ENCODE data around the gene SFXN2. TPM values are rescaled to one million over a fixed set of nuclear protein-coding genes. Genes with fewer than 3 reads are reported as not detected.

Gene SFXN2
- total and polyA plus RNA-seq, 5 donors from 2014 or later, result 4.9 to 11.5 (median 9.9) TPM

DNA sequence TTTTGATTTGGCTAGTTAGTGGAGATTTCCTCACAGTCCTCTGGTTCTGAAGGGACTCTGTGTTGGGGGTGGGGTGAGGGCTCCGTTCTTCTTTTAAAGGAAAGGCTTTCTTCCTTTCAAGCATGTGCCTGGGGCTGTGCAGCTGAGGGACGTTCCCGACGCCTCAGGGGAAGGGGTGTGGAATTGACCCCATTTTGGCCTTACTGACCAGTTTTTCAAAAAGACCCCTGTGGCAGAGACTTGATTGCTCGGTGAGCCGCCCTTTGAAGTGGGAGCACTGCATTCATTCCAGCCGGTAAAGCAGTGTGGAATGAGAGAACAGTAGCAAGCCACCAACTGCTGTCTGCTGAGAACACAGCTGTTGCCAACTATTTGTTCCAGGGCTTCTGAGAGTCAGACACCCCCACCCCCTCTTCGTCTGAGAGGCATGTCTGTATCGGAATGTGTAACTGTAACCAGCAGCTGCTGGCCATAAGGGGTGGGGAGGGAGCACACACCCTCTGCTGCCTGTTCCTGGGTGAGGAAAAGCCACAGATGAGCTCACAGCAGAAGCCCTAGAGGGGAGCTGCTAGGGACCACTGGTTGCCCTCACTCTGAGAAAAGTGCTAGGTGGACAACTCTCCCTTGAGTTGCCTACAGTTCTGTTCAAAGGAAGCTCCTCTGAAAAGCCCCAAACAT lies 62.5 kb downstream of the SFXN2 start:
- Histone ChIP-seq H3K4me3 (ENCODE audit: low read depth, low read length) (no peak overlapping the region), H3K27ac (ENCODE audit: insufficient read depth, low read length, poor library complexity, severe bottlenecking) (no peak overlapping the region), H3K9me3 (ENCODE audit: control insufficient read depth in 2 of 2, low read length in 2 of 2) (no peaks in the 10 kb centered on the region), H3K36me3 (ENCODE audit: control insufficient read depth, insufficient read depth, low read length) (peaks cover 5% of the 10 kb centered on the region), H3K27me3 (ENCODE audit: control insufficient read depth, insufficient read depth, low read length) (no peaks in the 10 kb centered on the region), H3K4me1 (ENCODE audit: control insufficient read depth, insufficient read depth, low read length, poor library complexity, severe bottlenecking) (peaks cover 27% of the 10 kb centered on the region)
- Mint-ChIP-seq H3K36me3 (peaks cover 16% of the 10 kb centered on the region), H3K4me3 (peak overlapping the region in 2 of 4 donors; percentile 52), H3K4me1 (peaks cover 20 to 82% (median 48%) of the 10 kb centered on the region in 4 donors), H3K27me3 (no peaks in the 10 kb centered on the region), H3K27ac (peak overlapping the region in 2 of 3 donors; percentile 56 to 87), H3K9me3 (no peaks in the 10 kb centered on the region)
- ATAC-seq (ENCODE audit: low read depth in 2 of 2), result no peak
- DNase-seq, result no peak

DNA sequence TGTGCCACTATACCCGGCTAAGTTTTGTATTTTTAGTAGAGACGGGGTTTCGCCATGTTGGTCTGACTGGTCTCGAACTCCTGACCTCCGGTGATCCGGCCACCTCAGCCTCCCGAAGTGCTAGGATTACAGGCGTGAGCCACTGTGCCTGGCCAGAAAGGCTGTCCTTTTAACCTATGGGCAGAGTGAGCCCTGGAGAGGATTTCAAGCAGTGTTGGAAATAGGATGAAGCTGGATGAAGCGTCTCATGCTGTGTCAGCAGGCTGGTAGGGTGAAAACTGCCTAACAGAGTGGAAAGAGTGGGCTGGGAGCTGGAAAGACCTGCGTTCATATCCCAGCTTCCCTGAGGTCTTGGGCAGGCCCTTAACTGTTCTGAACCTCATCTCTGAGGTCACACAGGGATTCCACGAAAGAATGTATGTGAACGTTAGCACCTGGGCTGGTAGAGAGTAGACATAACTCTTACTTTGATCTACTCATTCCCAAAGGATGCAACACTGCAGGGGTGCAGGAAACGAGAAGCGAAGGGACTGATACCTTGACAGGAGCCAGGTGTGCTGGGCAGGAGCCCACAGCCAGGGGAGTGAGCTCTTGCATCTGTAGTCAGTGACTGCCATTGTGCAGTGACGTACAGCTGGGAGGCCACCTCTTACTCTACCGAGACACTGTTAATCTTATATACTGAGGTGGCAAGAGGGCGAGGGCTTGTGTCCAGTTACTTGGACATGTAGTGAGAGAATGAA lies 63.4 kb downstream of the SFXN2 start:
- Histone ChIP-seq H3K9me3 (ENCODE audit: control insufficient read depth in 2 of 2, low read length in 2 of 2) (no peaks in the 10 kb centered on the region), H3K27me3 (ENCODE audit: control insufficient read depth, insufficient read depth, low read length) (no peaks in the 10 kb centered on the region), H3K27ac (ENCODE audit: insufficient read depth, low read length, poor library complexity, severe bottlenecking) (no peak overlapping the region), H3K4me3 (ENCODE audit: low read depth, low read length) (no peak overlapping the region), H3K4me1 (ENCODE audit: control insufficient read depth, insufficient read depth, low read length, poor library complexity, severe bottlenecking) (peaks cover 27% of the 10 kb centered on the region), H3K36me3 (ENCODE audit: control insufficient read depth, insufficient read depth, low read length) (peaks cover 5% of the 10 kb centered on the region)
- ATAC-seq (ENCODE audit: low read depth in 2 of 2) (no peak), DNase-seq (no peak)
- H3K36me3 Mint-ChIP-seq, result peaks cover 22% of the 10 kb centered on the region
- H3K27me3 Mint-ChIP-seq, result no peaks in the 10 kb centered on the region
- H3K27ac Mint-ChIP-seq, result peak overlapping the region in 2 of 3 donors; percentile 63 to 73
- peak overlapping the region in 1 of 4 donors; percentile 31 for H3K4me3 Mint-ChIP-seq
- H3K9me3 Mint-ChIP-seq, result no peaks in the 10 kb centered on the region
- peaks cover 20 to 82% (median 51%) of the 10 kb centered on the region in 4 donors for H3K4me1 Mint-ChIP-seq

DNA sequence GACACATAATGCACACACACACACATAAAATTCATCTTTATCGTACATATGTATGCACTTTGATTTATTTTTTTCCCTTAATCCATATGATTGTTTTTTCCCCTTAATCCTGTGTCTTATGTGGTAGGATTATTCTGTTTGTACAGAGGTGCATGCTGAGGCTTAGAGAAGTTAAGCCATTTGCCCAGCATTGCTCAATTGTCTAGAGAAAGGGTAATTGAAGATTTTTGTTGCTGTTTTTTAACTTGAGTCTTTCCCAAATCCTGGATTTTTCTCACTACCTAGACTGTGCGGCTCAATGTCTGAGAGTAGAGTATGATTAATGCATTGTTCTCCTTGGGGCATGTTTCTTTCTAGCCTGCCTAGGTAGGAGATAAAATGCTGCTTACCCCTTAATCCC lies 64.3 kb downstream of the SFXN2 start:
- DNase-seq (no peak), ATAC-seq (ENCODE audit: low read depth in 2 of 2) (no peak)
- no peaks in the 10 kb centered on the region for H3K9me3 Mint-ChIP-seq
- Histone ChIP-seq H3K36me3 (ENCODE audit: control insufficient read depth, insufficient read depth, low read length) (peaks cover 5% of the 10 kb centered on the region), H3K27ac (ENCODE audit: insufficient read depth, low read length, poor library complexity, severe bottlenecking) (no peak overlapping the region), H3K27me3 (ENCODE audit: control insufficient read depth, insufficient read depth, low read length) (no peaks in the 10 kb centered on the region), H3K4me3 (ENCODE audit: low read depth, low read length) (no peak overlapping the region), H3K9me3 (ENCODE audit: control insufficient read depth in 2 of 2, low read length in 2 of 2) (no peaks in the 10 kb centered on the region), H3K4me1 (ENCODE audit: control insufficient read depth, insufficient read depth, low read length, poor library complexity, severe bottlenecking) (peaks cover 25% of the 10 kb centered on the region)
- H3K4me1 Mint-ChIP-seq, result peaks cover 25 to 81% (median 49%) of the 10 kb centered on the region in 4 donors
- H3K27me3 Mint-ChIP-seq, result no peaks in the 10 kb centered on the region
- H3K36me3 Mint-ChIP-seq, result peaks cover 22% of the 10 kb centered on the region
- H3K27ac Mint-ChIP-seq, result peak overlapping the region in 2 of 3 donors; percentile 25 to 73
- H3K4me3 Mint-ChIP-seq, result no peak overlapping the region

DNA sequence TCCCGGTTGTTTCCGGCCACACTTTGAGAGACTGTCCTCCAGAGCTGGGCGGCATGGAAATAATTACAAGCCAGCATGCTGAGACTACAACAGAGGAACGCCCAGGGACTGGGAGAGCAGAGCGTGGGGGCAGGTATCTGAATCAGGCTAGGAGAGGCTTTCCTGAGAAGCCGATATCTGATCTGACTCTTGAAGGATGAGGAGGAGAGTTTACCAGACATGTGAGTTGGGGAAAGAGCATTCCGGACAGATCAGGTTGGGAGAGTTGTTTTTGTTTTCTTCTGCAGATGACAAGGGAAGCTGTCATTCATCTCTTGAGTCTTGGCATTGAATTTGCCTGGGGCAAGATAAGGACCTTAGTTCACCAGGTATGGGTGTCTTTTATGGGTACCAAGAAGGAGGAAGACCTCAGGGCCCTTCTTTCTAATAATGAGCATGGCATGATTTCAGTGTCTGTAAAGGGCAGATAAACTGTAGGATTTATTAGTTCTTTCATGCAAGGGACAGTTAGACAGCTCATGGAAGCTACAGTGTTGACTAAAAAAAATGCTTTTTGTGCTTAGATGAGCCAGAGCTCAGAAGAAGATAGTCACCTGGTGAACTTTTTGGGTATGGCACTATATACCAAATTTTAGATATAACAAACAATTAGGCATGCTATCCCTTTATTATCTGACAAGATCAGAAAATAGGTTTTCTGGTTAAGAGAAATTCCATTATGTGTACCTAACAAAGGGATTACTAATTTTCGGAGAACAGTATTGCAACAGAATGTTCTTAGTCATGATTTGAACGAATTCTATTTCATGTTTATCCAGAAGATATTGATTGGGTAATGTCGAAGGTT lies 65.5 kb downstream of the SFXN2 start:
- peak overlapping the region in 1 of 3 donors; percentile 91 for H3K27ac Mint-ChIP-seq
- Histone ChIP-seq H3K27ac (ENCODE audit: insufficient read depth, low read length, poor library complexity, severe bottlenecking) (no peak overlapping the region), H3K36me3 (ENCODE audit: control insufficient read depth, insufficient read depth, low read length) (peaks cover 5% of the 10 kb centered on the region), H3K4me1 (ENCODE audit: control insufficient read depth, insufficient read depth, low read length, poor library complexity, severe bottlenecking) (peaks cover 20% of the 10 kb centered on the region), H3K9me3 (ENCODE audit: control insufficient read depth in 2 of 2, low read length in 2 of 2) (no peaks in the 10 kb centered on the region), H3K4me3 (ENCODE audit: low read depth, low read length) (no peak overlapping the region), H3K27me3 (ENCODE audit: control insufficient read depth, insufficient read depth, low read length) (no peaks in the 10 kb centered on the region)
- H3K4me3 Mint-ChIP-seq, result no peak overlapping the region
- no peaks in the 10 kb centered on the region for H3K9me3 Mint-ChIP-seq
- H3K36me3 Mint-ChIP-seq, result peaks cover 14% of the 10 kb centered on the region
- no peak for ATAC-seq (ENCODE audit: low read depth in 2 of 2)
- DNase-seq, result no peak
- peaks cover 28 to 74% (median 44%) of the 10 kb centered on the region in 4 donors for H3K4me1 Mint-ChIP-seq
- H3K27me3 Mint-ChIP-seq, result no peaks in the 10 kb centered on the region

DNA sequence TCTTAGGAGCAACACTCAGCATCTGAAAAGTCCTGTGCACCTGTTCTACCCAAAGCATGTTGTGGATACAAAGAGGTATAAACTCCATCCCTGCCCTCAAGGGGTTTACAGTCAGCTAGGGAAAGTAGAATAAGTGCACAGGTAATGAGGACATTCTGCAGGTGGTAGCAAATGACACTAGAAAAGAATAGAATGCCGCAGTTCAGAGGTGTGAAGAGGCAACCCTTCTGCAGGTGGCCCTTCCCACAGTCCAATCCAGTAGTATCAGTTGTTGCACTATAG lies 66.0 kb downstream of the SFXN2 start:
- peaks cover 14% of the 10 kb centered on the region for H3K36me3 Mint-ChIP-seq
- Histone ChIP-seq H3K36me3 (ENCODE audit: control insufficient read depth, insufficient read depth, low read length) (peaks cover 2% of the 10 kb centered on the region), H3K4me1 (ENCODE audit: control insufficient read depth, insufficient read depth, low read length, poor library complexity, severe bottlenecking) (peaks cover 15% of the 10 kb centered on the region), H3K27me3 (ENCODE audit: control insufficient read depth, insufficient read depth, low read length) (no peaks in the 10 kb centered on the region), H3K4me3 (ENCODE audit: low read depth, low read length) (no peak overlapping the region), H3K9me3 (ENCODE audit: control insufficient read depth in 2 of 2, low read length in 2 of 2) (no peaks in the 10 kb centered on the region), H3K27ac (ENCODE audit: insufficient read depth, low read length, poor library complexity, severe bottlenecking) (no peak overlapping the region)
- ATAC-seq (ENCODE audit: low read depth in 2 of 2) (no peak), DNase-seq (no peak)
- H3K4me3 Mint-ChIP-seq, result no peak overlapping the region
- H3K4me1 Mint-ChIP-seq, result peaks cover 25 to 71% (median 41%) of the 10 kb centered on the region in 4 donors
- no peaks in the 10 kb centered on the region for H3K27me3 Mint-ChIP-seq
- no peak overlapping the region for H3K27ac Mint-ChIP-seq
- no peaks in the 10 kb centered on the region for H3K9me3 Mint-ChIP-seq

DNA sequence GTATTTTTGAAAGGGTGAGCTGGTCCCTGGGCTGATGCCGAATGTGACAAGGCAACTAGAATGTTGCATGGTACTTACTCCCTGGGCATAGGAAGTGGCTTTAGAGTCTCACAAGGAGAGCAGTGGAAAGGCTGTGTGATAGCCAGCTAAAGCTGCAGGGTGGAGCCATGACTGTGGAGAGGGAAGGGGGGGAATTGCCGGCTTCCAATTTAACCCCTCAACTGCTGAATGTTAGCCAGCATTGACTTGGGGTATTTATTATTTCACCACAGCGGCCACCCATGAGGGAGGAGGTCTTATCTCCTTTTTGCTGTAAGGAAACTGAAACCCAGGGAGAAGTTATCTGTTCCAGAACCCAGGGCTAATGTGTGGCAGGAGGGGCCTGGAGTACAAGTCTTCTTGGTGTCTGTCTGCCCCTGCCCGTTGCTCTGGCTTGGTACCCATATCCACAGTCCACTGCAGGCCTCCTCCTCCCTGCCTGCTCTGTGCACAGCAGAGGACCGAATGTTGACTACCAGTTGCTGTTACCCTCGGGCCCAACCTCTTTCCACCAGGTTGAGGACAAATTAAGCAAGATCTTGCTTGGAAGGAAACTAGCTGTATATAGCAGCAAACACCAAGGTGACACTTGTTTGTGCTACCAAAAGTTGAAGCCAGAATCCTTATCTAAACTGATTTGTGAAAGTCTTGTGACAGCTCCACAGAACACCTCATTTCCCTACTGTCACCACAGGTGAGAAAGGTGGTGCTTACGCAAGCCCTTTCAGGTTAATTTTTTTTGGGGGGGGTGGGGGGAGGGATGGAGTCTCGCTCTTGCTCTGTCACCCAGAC lies 66.9 kb downstream of the SFXN2 start:
- ATAC-seq (ENCODE audit: low read depth in 2 of 2) (no peak), DNase-seq (no peak)
- no peaks in the 10 kb centered on the region for H3K27me3 Mint-ChIP-seq
- no peaks in the 10 kb centered on the region for H3K9me3 Mint-ChIP-seq
- Histone ChIP-seq H3K36me3 (ENCODE audit: control insufficient read depth, insufficient read depth, low read length) (no peaks in the 10 kb centered on the region), H3K27me3 (ENCODE audit: control insufficient read depth, insufficient read depth, low read length) (no peaks in the 10 kb centered on the region), H3K4me1 (ENCODE audit: control insufficient read depth, insufficient read depth, low read length, poor library complexity, severe bottlenecking) (peaks cover 9% of the 10 kb centered on the region), H3K27ac (ENCODE audit: insufficient read depth, low read length, poor library complexity, severe bottlenecking) (no peak overlapping the region), H3K9me3 (ENCODE audit: control insufficient read depth in 2 of 2, low read length in 2 of 2) (no peaks in the 10 kb centered on the region), H3K4me3 (ENCODE audit: low read depth, low read length) (no peak overlapping the region)
- peaks cover 23 to 71% (median 42%) of the 10 kb centered on the region in 4 donors for H3K4me1 Mint-ChIP-seq
- H3K4me3 Mint-ChIP-seq, result no peak overlapping the region
- peaks cover 14% of the 10 kb centered on the region for H3K36me3 Mint-ChIP-seq
- H3K27ac Mint-ChIP-seq, result peak overlapping the region in 2 of 3 donors; percentile 35 to 48

DNA sequence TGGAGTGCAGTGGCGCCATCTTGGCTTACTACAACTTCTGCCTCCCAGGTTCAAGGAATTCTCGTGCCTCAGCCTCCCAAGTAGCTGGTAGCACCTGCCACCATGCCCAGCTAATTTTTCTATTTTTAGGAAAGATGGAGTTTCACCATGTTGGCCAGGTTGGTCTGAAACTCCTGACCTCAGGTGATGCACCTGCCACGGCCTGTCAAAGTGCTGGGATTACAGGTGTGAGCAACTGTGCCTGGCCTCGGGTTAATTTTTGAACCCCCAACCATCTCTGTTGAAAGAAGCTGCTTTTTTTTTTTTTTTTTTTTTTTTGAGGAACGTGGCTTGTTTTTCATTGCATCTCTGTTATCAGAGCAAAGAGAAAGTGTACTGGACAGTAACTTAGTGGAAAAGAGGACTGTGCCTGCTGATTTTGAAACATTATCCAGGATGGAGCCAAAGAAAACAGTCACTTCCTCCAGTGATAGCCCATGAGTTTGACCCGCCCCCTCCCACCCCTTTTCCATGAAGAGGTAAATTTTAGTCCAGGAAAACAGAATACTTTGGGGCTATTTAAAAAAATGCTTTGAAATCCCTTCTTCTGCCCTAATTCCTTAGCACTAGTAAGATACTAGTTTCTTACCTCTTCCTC lies 67.6 kb downstream of the SFXN2 start:
- Histone ChIP-seq H3K36me3 (ENCODE audit: control insufficient read depth, insufficient read depth, low read length) (no peaks in the 10 kb centered on the region), H3K9me3 (ENCODE audit: control insufficient read depth in 2 of 2, low read length in 2 of 2) (no peaks in the 10 kb centered on the region), H3K4me1 (ENCODE audit: control insufficient read depth, insufficient read depth, low read length, poor library complexity, severe bottlenecking) (peaks cover 2% of the 10 kb centered on the region), H3K27me3 (ENCODE audit: control insufficient read depth, insufficient read depth, low read length) (no peaks in the 10 kb centered on the region), H3K4me3 (ENCODE audit: low read depth, low read length) (no peak overlapping the region), H3K27ac (ENCODE audit: insufficient read depth, low read length, poor library complexity, severe bottlenecking) (no peak overlapping the region)
- Mint-ChIP-seq H3K27ac (peak overlapping the region in 1 of 3 donors; percentile 49), H3K36me3 (peaks cover 14% of the 10 kb centered on the region), H3K9me3 (no peaks in the 10 kb centered on the region), H3K27me3 (no peaks in the 10 kb centered on the region), H3K4me3 (no peak overlapping the region), H3K4me1 (peaks cover 23 to 70% (median 41%) of the 10 kb centered on the region in 4 donors)
- ATAC-seq (ENCODE audit: low read depth in 2 of 2) (no peak), DNase-seq (no peak)

Data from CD4-positive, CD25-positive, alpha-beta regulatory T cell (primary cell).